KBM-7 (cell line): ENCODE measurements around the gene KRTAP21-3.

ENCODE experiments used
- DNase-seq: peaks from one replicate; pipeline ENCODE4 v3.0.0-alpha.2; 2015
- in situ Hi-C: fragments of 300-500 bp; cut with MboI; formaldehyde crosslinking; loops from 2 replicates; pipeline ENCODE4 v1.14.3; 2020; ENCODE audit warnings: low sequenced_read_pairs, low pct_unique_long_range_greater_than_20kb, mixed read lengths

The KRTAP21-3 gene

GRCh38 chr21:30672985-30673650 is 45.5 kb downstream of the KRTAP21-3 start:
- in situ Hi-C loops: no loop called here
- no peak for DNase-seq

- in situ Hi-C loops: no loop called here
- no peak for DNase-seq
These were observed 49.8 kb downstream of the KRTAP21-3 start for GRCh38 chr21:30668776-30669175.
